Stimulated activated naive CD8-positive, alpha-beta T cell treated with anti-CD3 and anti-CD28 coated beads, Interleukin-15, Interleukin-2, amounts not matched to agents 100 ng/mL and 50 ng/mL, for 24 hours (primary cell): ENCODE data around the gene TEP1.

Source experiments
- H3K27ac Mint-ChIP-seq: one replicate; pipeline ENCODE4 v1.8.0; 2021; ENCODE audit warnings: mild to moderate bottlenecking, mixed read lengths
- H3K27me3 Mint-ChIP-seq: one replicate; pipeline ENCODE4 v1.8.0; 2021; ENCODE audit warnings: mixed read lengths
- H3K36me3 Mint-ChIP-seq: one replicate; pipeline ENCODE4 v1.8.0; 2021; ENCODE audit warnings: low read depth, mixed read lengths
- H3K4me1 Mint-ChIP-seq: one replicate; pipeline ENCODE4 v1.8.0; 2021; ENCODE audit warnings: low read depth, mixed read lengths
- H3K4me3 Mint-ChIP-seq: one replicate; pipeline ENCODE4 v1.8.0; 2021; ENCODE audit warnings: mild to moderate bottlenecking, mixed read lengths
- H3K9me3 Mint-ChIP-seq: one replicate; pipeline ENCODE4 v1.8.0; 2021; ENCODE audit warnings: mixed read lengths

The TEP1 gene

GRCh38 chr14:20327005-20327869, 86.1 kb downstream of the TEP1 start:
- H3K27ac Mint-ChIP-seq = peak overlapping the region; percentile 45
- H3K4me3 Mint-ChIP-seq = peak overlapping the region; percentile 47
- no peaks in the 10 kb centered on the region for H3K27me3 Mint-ChIP-seq
- H3K36me3 Mint-ChIP-seq = peaks cover 85% of the 10 kb centered on the region
- peaks cover 53% of the 10 kb centered on the region for H3K4me1 Mint-ChIP-seq
- H3K9me3 Mint-ChIP-seq = no peaks in the 10 kb centered on the region

- no peak overlapping the region for H3K4me3 Mint-ChIP-seq
Observed at GRCh38 chr14:20317720-20318119, 95.6 kb downstream of the TEP1 start.

More at GRCh38 chr14:20317720-20318119, 95.6 kb downstream of the TEP1 start:
- Mint-ChIP-seq H3K27ac (no peak overlapping the region), H3K9me3 (no peaks in the 10 kb centered on the region), H3K27me3 (no peaks in the 10 kb centered on the region), H3K4me1 (no peaks in the 10 kb centered on the region), H3K36me3 (peaks cover 82% of the 10 kb centered on the region)
